ENCODE results near the gene JPH4. TPM values are rescaled to one million over a fixed set of nuclear protein-coding genes. Genes with fewer than 3 reads are reported as not detected.

Gene JPH4
- total RNA-seq, 4 donors from 2014 or later = 0.30 to 0.60 (median 0.30) TPM; not detected in 1

DNA sequence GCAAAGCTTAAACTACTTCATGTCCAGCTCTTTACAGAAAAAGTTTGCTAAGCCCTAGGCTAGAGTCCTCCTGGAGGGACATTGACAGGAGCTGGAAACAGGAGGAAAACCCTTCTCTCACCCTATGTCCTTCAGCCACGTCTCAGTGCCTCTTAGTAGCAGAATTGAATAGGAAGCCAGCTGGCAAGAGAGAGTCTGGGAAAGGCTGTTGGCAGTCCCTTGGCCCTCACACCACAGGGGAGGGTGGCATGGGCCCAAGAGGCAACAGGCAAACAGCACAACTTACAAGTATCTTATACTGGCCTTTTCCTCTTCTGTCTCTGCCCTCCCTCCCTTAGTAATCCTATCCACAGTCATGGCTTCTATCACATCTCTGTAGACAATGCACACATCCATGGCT lies 29.9 kb upstream of the JPH4 start:
- WGBS = 45% methylated on average over 1 of the region's 1 CpG
- DNase-seq (ENCODE audit: low spot score in 2 of 2) = no peak
- H3K36me3 ChIP-seq = no peaks in the 10 kb centered on the region
- no peak overlapping the region for H3K4me3 ChIP-seq
- TF ChIP-seq CTCF (IDR thresholded peaks at IDR 0.05) (no peak), EP300 (IDR thresholded peaks at IDR 0.05) (no peak), POLR2AphosphoS5 (IDR thresholded peaks at IDR 0.05) (no peak), POLR2A (IDR thresholded peaks at IDR 0.05) (no peak)
- no peaks in the 10 kb centered on the region for H3K4me1 ChIP-seq
- H3K9me3 ChIP-seq = no peaks in the 10 kb centered on the region
- no peaks in the 10 kb centered on the region for H3K27me3 ChIP-seq
- no peak overlapping the region for H3K27ac ChIP-seq

- DNase-seq (ENCODE audit: low spot score in 2 of 2) = no peak
- TF ChIP-seq EP300 (IDR thresholded peaks at IDR 0.05) (no peak), CTCF (IDR thresholded peaks at IDR 0.05) (no peak), POLR2A (IDR thresholded peaks at IDR 0.05) (no peak), POLR2AphosphoS5 (IDR thresholded peaks at IDR 0.05) (no peak)
- no peaks in the 10 kb centered on the region for H3K4me1 ChIP-seq
- H3K27me3 ChIP-seq = no peaks in the 10 kb centered on the region
- H3K36me3 ChIP-seq = no peaks in the 10 kb centered on the region
- H3K9me3 ChIP-seq = no peaks in the 10 kb centered on the region
- H3K27ac ChIP-seq = no peak overlapping the region
- WGBS = 70% methylated on average over 6 of the region's 6 CpGs
- H3K4me3 ChIP-seq = no peak overlapping the region
These were observed 27.5 kb upstream of the JPH4 start for GRCh38 chr14:23605931-23606585.

GRCh38 chr14:23604675-23605170 lies 26.1 kb upstream of the JPH4 start:
- no peaks in the 10 kb centered on the region for H3K4me1 ChIP-seq
- no peak overlapping the region for H3K4me3 ChIP-seq
- no peaks in the 10 kb centered on the region for H3K36me3 ChIP-seq
- no peaks in the 10 kb centered on the region for H3K9me3 ChIP-seq
- H3K27ac ChIP-seq = no peak overlapping the region
- 66% methylated on average over 3 of the region's 3 CpGs for WGBS
- no peak for TF ChIP-seq EP300 (IDR thresholded peaks at IDR 0.05)
- no peak for TF ChIP-seq CTCF (IDR thresholded peaks at IDR 0.05)
- TF ChIP-seq POLR2A (IDR thresholded peaks at IDR 0.05) = no peak
- no peak for TF ChIP-seq POLR2AphosphoS5 (IDR thresholded peaks at IDR 0.05)
- no peaks in the 10 kb centered on the region for H3K27me3 ChIP-seq
- DNase-seq (ENCODE audit: low spot score in 2 of 2) = no peak

- H3K36me3 ChIP-seq = no peaks in the 10 kb centered on the region
- no peaks in the 10 kb centered on the region for H3K9me3 ChIP-seq
- H3K27ac ChIP-seq = no peak overlapping the region
- WGBS = 88% methylated on average over 2 of the region's 2 CpGs
- no peaks in the 10 kb centered on the region for H3K4me1 ChIP-seq
- no peak for DNase-seq (ENCODE audit: low spot score in 2 of 2)
- H3K27me3 ChIP-seq = no peaks in the 10 kb centered on the region
- no peak overlapping the region for H3K4me3 ChIP-seq
- no peak for TF ChIP-seq POLR2A (IDR thresholded peaks at IDR 0.05)
- no peak for TF ChIP-seq POLR2AphosphoS5 (IDR thresholded peaks at IDR 0.05)
These were observed 25.6 kb upstream of the JPH4 start for GRCh38 chr14:23604148-23604547.

GRCh38 chr14:23603103-23603502 lies 24.5 kb upstream of the JPH4 start:
- WGBS = 71% methylated on average over 2 of the region's 2 CpGs
- H3K4me3 ChIP-seq = no peak overlapping the region
- no peak for DNase-seq (ENCODE audit: low spot score in 2 of 2)

GRCh38 chr14:23602181-23603095 lies 23.8 kb upstream of the JPH4 start:
- TF ChIP-seq EP300 (IDR thresholded peaks at IDR 0.05) (no peak), POLR2AphosphoS5 (IDR thresholded peaks at IDR 0.05) (no peak), POLR2A (IDR thresholded peaks at IDR 0.05) (no peak), CTCF (IDR thresholded peaks at IDR 0.05) (no peak)
- Histone ChIP-seq H3K27ac (no peak overlapping the region), H3K9me3 (no peaks in the 10 kb centered on the region), H3K4me1 (no peaks in the 10 kb centered on the region), H3K4me3 (no peak overlapping the region), H3K27me3 (no peaks in the 10 kb centered on the region), H3K36me3 (no peaks in the 10 kb centered on the region)
- 92% methylated on average over 11 of the region's 12 CpGs for WGBS
- no peak for DNase-seq (ENCODE audit: low spot score in 2 of 2)

More at GRCh38 chr14:23603103-23603502, 24.5 kb upstream of the JPH4 start:
- no peaks in the 10 kb centered on the region for H3K36me3 ChIP-seq
- no peaks in the 10 kb centered on the region for H3K27me3 ChIP-seq
- H3K27ac ChIP-seq = no peak overlapping the region
- no peaks in the 10 kb centered on the region for H3K4me1 ChIP-seq
- no peaks in the 10 kb centered on the region for H3K9me3 ChIP-seq
- TF ChIP-seq EP300 (IDR thresholded peaks at IDR 0.05) (no peak), POLR2A (IDR thresholded peaks at IDR 0.05) (no peak)
